SK-N-SH (cell line): ENCODE data around the gene ZBTB7B. TPM values are rescaled to one million over a fixed set of nuclear protein-coding genes. Genes with fewer than 3 reads are reported as not detected.

Experiments used
- CTCF ChIA-PET: fragments of 300-600, 350-600 bp; formaldehyde crosslinking; extraction: SDS; loops from one replicate; lab custom pipeline; 2021; lab: Yijun Ruan, JAX
- POLR2A ChIA-PET: fragments of 350-600 bp; sonication (Branson Sonifier 250); formaldehyde crosslinking; extraction: SDS; loops from one replicate; lab custom pipeline; 2020; ENCODE audit warnings: antibody characterized with exemption, inconsistent platforms; lab: Yijun Ruan, JAX
- DNase-seq: peaks from one replicate; pipeline ENCODE4 v3.0.0; 2012
- H2AFZ ChIP-seq: fragments of 200-600 bp; sonication (generic); 2 replicates; pipeline ENCODE4 v1.8.1; 2016; ENCODE audit warnings: antibody characterized with exemption, mild to moderate bottlenecking, low read depth
- H3F3A ChIP-seq: fragments of 200-600 bp; sonication (generic); replicated peaks from 2 replicates; pipeline ENCODE3; 2016; ENCODE audit warnings: antibody characterized with exemption, mild to moderate bottlenecking; ENCODE audit not compliant: insufficient read depth
- H3K27ac ChIP-seq, 2 experiments: fragments of 200-500 bp in 1 of 2; fragments of 200-600 bp in 1 of 2; sonication (Bioruptor generic) in 1 of 2; sonication (generic), shearing (Covaris generic) in 1 of 2; 2 replicates each; pipeline versions ENCODE4 v1.5.1 to v1.6.1; 2014 to 2016; ENCODE audit warnings: low read depth in 2 of 2, inconsistent platforms in 1 of 2, low read length in 1 of 2, mild to moderate bottlenecking in 1 of 2, mixed read lengths in 1 of 2
- H3K27me3 ChIP-seq: fragments of 200-600 bp; sonication (generic), shearing (Covaris generic); 2 replicates; pipeline ENCODE4 v1.6.1; 2016; ENCODE audit warnings: mixed run types; ENCODE audit not compliant: insufficient read depth
- H3K36me3 ChIP-seq, 2 experiments: fragments of 200-500 bp in 1 of 2; fragments of 200-600 bp in 1 of 2; sonication (Bioruptor generic) in 1 of 2; sonication (generic) in 1 of 2; replicated peaks in 1 of 2; 2 replicates each; pipeline versions ENCODE3 to v1.5.1; 2014 to 2016; ENCODE audit warnings: low read length in 1 of 2, mild to moderate bottlenecking in 1 of 2; ENCODE audit not compliant: insufficient read depth in 2 of 2, control insufficient read depth in 1 of 2
- H3K4me1 ChIP-seq, 2 experiments: fragments of 200-500 bp in 1 of 2; fragments of 200-600 bp in 1 of 2; sonication (Bioruptor generic) in 1 of 2; sonication (generic), shearing (Covaris generic) in 1 of 2; 2 replicates each; pipeline versions ENCODE4 v1.5.1 to v1.6.1; 2014 to 2016; ENCODE audit warnings: low read depth in 1 of 2, low read length in 1 of 2, mixed run types in 1 of 2; ENCODE audit not compliant: insufficient read depth in 2 of 2, control insufficient read depth in 1 of 2
- H3K4me2 ChIP-seq: fragments of 200-600 bp; sonication (generic), shearing (Covaris generic); 2 replicates; pipeline ENCODE4 v1.6.1; 2017; ENCODE audit warnings: mixed run types
- H3K4me3 ChIP-seq, 2 experiments: fragments of 200-500 bp in 1 of 2; fragments of 200-600 bp in 1 of 2; sonication (Bioruptor generic) in 1 of 2; sonication (generic), shearing (Covaris generic) in 1 of 2; 2 replicates each; pipeline versions ENCODE4 v1.5.1 to v1.8.1; 2014 to 2016; ENCODE audit warnings: low read depth in 2 of 2, inconsistent platforms in 1 of 2, low read length in 1 of 2, mild to moderate bottlenecking in 1 of 2, mixed read lengths in 1 of 2, moderate library complexity in 1 of 2
- H3K79me2 ChIP-seq: fragments of 200-600 bp; sonication (generic); 2 replicates; pipeline ENCODE4 v1.8.1; 2017; ENCODE audit warnings: mild to moderate bottlenecking; ENCODE audit not compliant: insufficient read depth
- H3K9ac ChIP-seq: fragments of 200-600 bp; sonication (generic); 2 replicates; pipeline ENCODE4 v1.6.1; 2017; ENCODE audit warnings: mixed run types
- H3K9me2 ChIP-seq: fragments of 200-600 bp; sonication (generic); 2 replicates; pipeline ENCODE4 v1.6.1; 2017; ENCODE audit warnings: mixed run types
- H3K9me3 ChIP-seq: fragments of 200-600 bp; sonication (generic); 2 replicates; pipeline ENCODE4 v1.6.1; 2017; ENCODE audit warnings: mixed run types, mild to moderate bottlenecking, moderate library complexity
- H4K20me1 ChIP-seq: fragments of 200-600 bp; sonication (generic); 2 replicates; pipeline ENCODE4 v1.6.1; 2017; ENCODE audit warnings: mild to moderate bottlenecking, mixed run types; ENCODE audit not compliant: insufficient read depth
- ELF1 ChIP-seq: IDR thresholded peaks from 2 replicates; pipeline ENCODE4 v1.4.0; 2012
- GABPA ChIP-seq: IDR thresholded peaks from 2 replicates; pipeline ENCODE4 v1.4.0; 2012; ENCODE audit warnings: low read depth, mild to moderate bottlenecking
- MEF2A ChIP-seq: IDR thresholded peaks from 2 replicates; pipeline ENCODE4 v1.4.0; 2012; ENCODE audit warnings: low read depth, borderline replicate concordance
- NFIC ChIP-seq: IDR thresholded peaks from 2 replicates; pipeline ENCODE4 v1.4.0; 2012; ENCODE audit warnings: borderline replicate concordance
- POLR2AphosphoS5 ChIP-seq: IDR thresholded peaks from 2 replicates; pipeline ENCODE4 v1.6.1; 2012; ENCODE audit warnings: low read depth, low read length
- RAD21 ChIP-seq: IDR thresholded peaks from 2 replicates; pipeline ENCODE4 v1.6.1; 2012; ENCODE audit warnings: mild to moderate bottlenecking, low read length
- REST ChIP-seq: IDR thresholded peaks from 2 replicates; pipeline ENCODE4 v1.6.1; 2012; ENCODE audit warnings: mild to moderate bottlenecking, low read depth, low read length, moderate library complexity
- RFX5 ChIP-seq: IDR thresholded peaks from 2 replicates; pipeline ENCODE4 v1.6.1; 2012; ENCODE audit warnings: mild to moderate bottlenecking, improper control_type of control experiment, low read length
- RXRA ChIP-seq: IDR thresholded peaks from 2 replicates; pipeline ENCODE4 v1.4.0; 2012; ENCODE audit warnings: low read depth, mild to moderate bottlenecking, borderline replicate concordance
- SIN3A ChIP-seq: IDR thresholded peaks from 2 replicates; pipeline ENCODE4 v1.6.1; 2012; ENCODE audit warnings: low read depth, mild to moderate bottlenecking, low read length, moderate library complexity, borderline replicate concordance
- TCF12 ChIP-seq: IDR thresholded peaks from 2 replicates; pipeline ENCODE4 v1.4.0; 2012
- USF2 ChIP-seq: fragments of 150-350 bp; IDR thresholded peaks from 2 replicates; pipeline ENCODE4 v1.6.1; 2017; ENCODE audit warnings: antibody characterized with exemption, low read length, low read depth, borderline replicate concordance
- WGBS: methylation state at CpG from one replicate; pipeline ENCODE4 v1.1.6; 2017; ENCODE audit warnings: low lambda C conversion rate; 5-methylcytosine and 5-hydroxymethylcytosine counted together
- polyA plus RNA-seq, 3 experiments: library from polyadenylated mRNA; depleted of rRNA; stranded (reverse); fragments of >200 nt; gene quantifications; 2 replicates each; pipeline ENCODE4 v1.2.3, GENCODE V29; 2012
- TF ChIP-seq, protein P1 (sequence below): IDR thresholded peaks from 2 replicates; pipeline ENCODE4 v1.4.0; 2012; ENCODE audit warnings: low read depth, borderline replicate concordance

Gene ZBTB7B
- polyA plus RNA-seq, 1 of the 3 experiments (the other 2 are of a cell fraction) = 15.7 TPM

DNA sequence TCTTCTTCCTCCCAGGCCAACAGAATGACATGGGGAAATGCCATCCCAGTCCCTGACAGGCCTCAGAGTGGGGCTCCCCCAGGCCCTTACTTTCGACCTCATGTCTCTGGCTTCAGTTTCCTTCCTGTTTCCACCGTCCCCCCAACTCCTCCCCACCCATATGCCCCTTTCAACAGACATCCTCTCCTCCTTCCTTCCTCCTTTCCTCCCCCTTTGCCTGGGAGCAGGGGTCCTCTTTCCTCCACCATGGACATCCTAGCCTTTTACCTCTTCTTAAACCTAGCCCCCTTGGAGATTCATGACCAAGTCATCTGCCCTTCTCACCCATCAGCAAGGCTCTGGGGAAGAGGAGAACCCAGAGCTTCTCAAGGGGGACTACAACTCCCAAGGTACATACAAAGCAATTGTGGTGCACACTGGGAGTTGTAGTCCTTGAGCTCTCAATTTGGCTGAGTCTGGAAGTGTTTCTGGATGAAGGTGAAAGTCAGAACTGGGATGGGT is 4.0 kb downstream of the ZBTB7B start:
- POLR2A ChIA-PET = no interaction called here
- no peaks in the 10 kb centered on the region for H3K9me2 ChIP-seq
- no peak overlapping the region for H3K27ac ChIP-seq
- H4K20me1 ChIP-seq = peaks cover 3% of the 10 kb centered on the region; the same call in 1 of the 2 replicates
- H3K9me3 ChIP-seq = no peaks in the 10 kb centered on the region
- H3K79me2 ChIP-seq = peaks cover 35% of the 10 kb centered on the region
- no peak overlapping the region for H2AFZ ChIP-seq
- peaks cover 10 to 20% of the 10 kb centered on the region in 2 experiments for H3K4me1 ChIP-seq
- peaks cover 0 to 5% of the 10 kb centered on the region in 2 experiments for H3K36me3 ChIP-seq
- TF ChIP-seq POLR2AphosphoS5 (no peak), ELF1 (no peak), REST (no peak), RFX5 (no peak), RXRA (no peak), GABPA (no peak), NFIC (no peak), RAD21 (no peak), SIN3A (no peak), TCF12 (no peak), USF2 (no peak), MEF2A (no peak)
- TF ChIP-seq, protein P1, sequence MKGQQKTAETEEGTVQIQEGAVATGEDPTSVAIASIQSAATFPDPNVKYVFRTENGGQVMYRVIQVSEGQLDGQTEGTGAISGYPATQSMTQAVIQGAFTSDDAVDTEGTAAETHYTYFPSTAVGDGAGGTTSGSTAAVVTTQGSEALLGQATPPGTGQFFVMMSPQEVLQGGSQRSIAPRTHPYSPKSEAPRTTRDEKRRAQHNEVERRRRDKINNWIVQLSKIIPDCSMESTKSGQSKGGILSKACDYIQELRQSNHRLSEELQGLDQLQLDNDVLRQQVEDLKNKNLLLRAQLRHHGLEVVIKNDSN = no peak
- DNase-seq = no peak
- H3K27me3 ChIP-seq = no peaks in the 10 kb centered on the region
- peaks cover 8% of the 10 kb centered on the region for H3F3A ChIP-seq
- no peak overlapping the region for H3K9ac ChIP-seq
- no peak overlapping the region for H3K4me2 ChIP-seq
- CTCF ChIA-PET = interaction anchor here (1.3 to 4.4 kb wide), 4 partner anchors 10 to 85 kb away, joined by 5 to 37 read pairs (median 8); partner anchors contain the start of gene ADAM15
- H3K4me3 ChIP-seq = no peak overlapping the region
- 68% methylated on average over 2 of the region's 2 CpGs for WGBS
